Esophagus (tissue), 2 donors: Measurements from ENCODE around the gene HOOK1. TPM values are rescaled to one million over a fixed set of nuclear protein-coding genes. Genes with fewer than 3 reads are reported as not detected.
"Not testable (repeated sequence)": the region's sequence is repeated elsewhere in the genome, so short reads cannot be mapped to it uniquely, and the experiment has no call there.

Experiments
- H3K27ac ChIP-seq, 2 donors: one replicate each; pipeline ENCODE4 v1.5.1; 2013; ENCODE audit warnings: low read depth in 2 of 2, mild to moderate bottlenecking in 2 of 2, inconsistent platforms in 1 of 2, low read length in 1 of 2, moderate library complexity in 1 of 2
- H3K27me3 ChIP-seq, 2 donors: one replicate each; pipeline ENCODE4 v1.6.1; 2013; ENCODE audit warnings: low read length in 2 of 2, control low read depth in 1 of 2, mild to moderate bottlenecking in 1 of 2; ENCODE audit not compliant: insufficient read depth in 2 of 2, control insufficient read depth in 1 of 2
- H3K36me3 ChIP-seq, 2 donors: one replicate each; pipeline ENCODE4 v1.6.1; 2013; ENCODE audit warnings: low read length in 1 of 2; ENCODE audit not compliant: control insufficient read depth in 2 of 2, insufficient read depth in 2 of 2
- H3K4me1 ChIP-seq, 2 donors: one replicate each; pipeline ENCODE4 v1.6.1; 2013; ENCODE audit warnings: low read length in 1 of 2; ENCODE audit not compliant: control insufficient read depth in 2 of 2, insufficient read depth in 2 of 2
- H3K4me3 ChIP-seq, 2 donors: one replicate each; pipeline ENCODE4 v1.5.1; 2013; ENCODE audit warnings: low read length in 2 of 2, mild to moderate bottlenecking in 2 of 2, low read depth in 1 of 2, moderate library complexity in 1 of 2
- H3K9me3 ChIP-seq, 2 donors: one replicate each; pipeline ENCODE4 v1.6.1; 2013; ENCODE audit warnings: mild to moderate bottlenecking in 2 of 2, low read depth in 1 of 2, low read length in 1 of 2, moderate library complexity in 1 of 2; ENCODE audit not compliant: control insufficient read depth in 2 of 2, insufficient read depth in 1 of 2
- WGBS, 2 donors: extraction: QIAGEN DNeasy Blood & Tissue Kit; methylation state at CpG; one replicate each; pipeline ENCODE4 v1.1.7; 2013; 5-methylcytosine and 5-hydroxymethylcytosine counted together
- polyA plus RNA-seq, 2 donors: library from polyadenylated mRNA; stranded (reverse); fragments of 200-250 nt; gene quantifications; one replicate each; pipeline ENCODE4 v1.2.3, GENCODE V29; 2013
- donor health status: healthy with polysubstance abuse.
- donor health status: Bipolar disorder and iron deficiency.

Gene HOOK1
- polyA plus RNA-seq, 2 donors = 9.2 to 14.1 TPM

DNA sequence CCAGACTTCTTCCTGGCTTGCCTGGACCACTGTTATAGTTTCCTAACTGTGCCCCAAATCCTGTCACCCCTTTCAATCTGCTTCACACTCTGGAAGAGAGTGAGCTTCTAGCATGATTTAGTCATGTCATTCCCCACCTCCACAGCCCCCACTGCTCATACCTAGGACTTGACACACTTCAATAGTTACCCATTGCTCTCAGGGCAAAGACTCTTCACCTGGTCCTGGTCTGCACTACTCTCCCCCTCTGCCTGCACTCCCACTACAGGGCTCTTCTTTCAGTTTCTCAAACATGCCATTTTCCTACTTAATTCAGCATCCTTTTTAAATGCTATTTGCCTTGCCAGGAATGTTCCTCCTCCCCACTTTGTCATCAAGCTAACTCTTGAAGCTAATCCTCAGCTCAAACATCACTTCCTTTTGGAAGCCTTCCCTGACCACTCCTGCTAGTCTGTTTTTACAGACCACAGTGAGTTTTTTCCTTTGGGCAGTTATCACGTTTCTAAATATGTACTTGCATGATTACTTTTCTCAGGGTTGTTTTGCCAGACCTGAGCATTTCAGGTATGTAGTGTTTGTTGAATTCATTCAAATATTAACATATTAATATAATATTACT is 87.1 kb downstream of the HOOK1 start:
- no peaks in the 10 kb centered on the region for H3K36me3 ChIP-seq
- no peaks in the 10 kb centered on the region for H3K27me3 ChIP-seq
- H3K27ac ChIP-seq = peak overlapping the region in 1 of 2 donors; percentile 16
- no peaks in the 10 kb centered on the region for H3K9me3 ChIP-seq
- no peak overlapping the region for H3K4me3 ChIP-seq
- 28% methylated on average over 1 of the region's 1 CpG for WGBS, 2 donors
- no peaks in the 10 kb centered on the region for H3K4me1 ChIP-seq

DNA sequence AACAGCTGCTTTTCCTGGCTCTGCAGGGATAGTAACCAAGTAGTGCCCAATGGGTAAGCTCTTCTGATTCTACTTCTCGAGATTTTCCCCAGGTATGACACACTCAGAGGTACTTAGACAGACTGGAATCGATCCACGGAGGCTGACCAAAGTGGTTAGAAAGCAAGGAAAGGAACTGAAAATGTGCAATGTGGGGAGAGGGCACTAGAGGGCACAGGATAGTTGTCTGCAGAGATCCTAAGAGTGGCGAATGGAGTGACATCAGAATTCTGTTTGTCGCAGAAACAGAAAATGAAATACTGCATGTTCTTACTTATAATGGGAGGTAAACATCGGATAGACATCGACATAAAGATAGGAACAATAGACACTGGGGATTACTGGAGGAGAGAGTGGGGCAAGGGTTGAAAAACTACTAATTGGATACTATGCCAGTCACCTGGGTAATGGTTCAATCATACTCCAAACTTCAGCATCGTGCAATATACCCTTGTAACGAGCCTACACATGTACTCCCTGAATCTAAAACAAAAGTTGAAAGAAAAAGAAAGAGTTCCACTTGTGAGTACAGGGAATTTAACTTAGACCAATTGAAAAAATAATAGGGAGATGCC is 88.5 kb downstream of the HOOK1 start:
- no peaks in the 10 kb centered on the region for H3K36me3 ChIP-seq
- no peak overlapping the region for H3K4me3 ChIP-seq
- no peaks in the 10 kb centered on the region for H3K9me3 ChIP-seq
- WGBS, 2 donors = 48 to 53% methylated on average over 9 of the region's 9 CpGs
- no peak overlapping the region for H3K27ac ChIP-seq
- no peaks in the 10 kb centered on the region for H3K4me1 ChIP-seq
- H3K27me3 ChIP-seq = no peaks in the 10 kb centered on the region

DNA sequence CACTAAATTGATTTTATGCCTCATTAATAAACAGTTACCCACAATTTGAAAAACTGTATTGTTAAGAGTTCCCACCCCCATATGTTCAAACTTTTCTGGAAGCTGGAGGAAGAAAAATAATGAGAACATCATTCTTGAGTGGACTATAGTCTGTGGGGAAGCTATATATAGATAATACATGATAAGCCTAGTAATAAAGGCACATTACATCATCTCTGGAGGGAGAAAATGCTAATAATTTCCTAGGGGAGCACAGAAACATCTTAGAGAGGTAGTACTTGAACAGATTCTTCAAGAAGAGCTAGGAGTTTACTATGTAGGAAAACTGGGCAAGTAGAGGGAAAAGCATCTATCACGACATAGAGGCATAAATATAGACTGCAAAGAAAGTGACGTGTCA is 92.2 kb downstream of the HOOK1 start:
- H3K27ac ChIP-seq = no peak overlapping the region
- H3K4me3 ChIP-seq = no peak overlapping the region
- H3K4me1 ChIP-seq = no peaks in the 10 kb centered on the region
- H3K36me3 ChIP-seq = peaks cover 0 to 4% of the 10 kb centered on the region in 2 donors
- H3K27me3 ChIP-seq = no peaks in the 10 kb centered on the region
- 78 to 82% methylated on average over 2 of the region's 2 CpGs for WGBS, 2 donors
- H3K9me3 ChIP-seq = no peaks in the 10 kb centered on the region

DNA sequence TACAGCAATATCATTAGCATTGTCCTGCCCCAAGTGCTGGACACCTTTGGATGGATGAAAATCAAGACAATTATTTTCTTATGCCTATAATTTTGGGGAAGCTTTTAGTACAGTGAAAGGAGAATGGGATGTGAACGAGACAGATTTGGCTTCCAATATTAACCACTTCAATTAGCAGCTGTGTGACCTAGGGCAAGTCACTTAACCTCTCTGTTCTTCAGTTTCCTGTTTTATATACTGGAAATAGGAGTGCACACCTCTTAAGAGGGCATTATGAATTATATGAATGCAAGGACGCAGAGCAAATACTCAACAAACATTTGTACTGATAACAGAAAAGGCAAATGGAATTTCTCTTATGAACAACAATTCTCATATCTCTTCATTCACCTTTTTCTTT is 93.3 kb downstream of the HOOK1 start:
- no peak overlapping the region for H3K27ac ChIP-seq
- H3K4me3 ChIP-seq = no peak overlapping the region
- peaks cover 0 to 4% of the 10 kb centered on the region in 2 donors for H3K36me3 ChIP-seq
- WGBS, 2 donors = 77 to 83% methylated on average over 2 of the region's 2 CpGs
- no peaks in the 10 kb centered on the region for H3K4me1 ChIP-seq
- H3K9me3 ChIP-seq = no peaks in the 10 kb centered on the region
- H3K27me3 ChIP-seq = no peaks in the 10 kb centered on the region

DNA sequence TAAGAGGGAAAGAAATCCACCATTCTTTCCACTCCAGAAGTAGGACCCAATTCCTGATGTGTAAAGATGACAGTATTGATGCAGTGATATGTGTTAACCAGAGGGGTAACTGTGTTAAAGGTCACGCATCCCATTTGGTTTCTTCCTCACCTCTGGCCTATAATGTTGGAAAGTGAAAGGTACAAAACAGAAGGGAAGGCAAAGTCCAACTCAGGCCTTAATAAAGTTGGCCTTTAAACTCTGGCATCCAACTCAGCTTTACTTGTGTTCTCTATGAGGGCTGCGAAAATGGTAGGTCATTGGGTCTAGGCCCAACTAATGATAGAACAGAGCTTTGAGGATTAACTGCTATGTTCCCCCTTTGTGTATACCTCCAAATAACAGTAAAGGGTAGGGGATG is 93.9 kb downstream of the HOOK1 start:
- Histone ChIP-seq H3K36me3 (peaks cover 0 to 4% of the 10 kb centered on the region in 2 donors), H3K27me3 (no peaks in the 10 kb centered on the region), H3K9me3 (no peaks in the 10 kb centered on the region), H3K4me1 (no peaks in the 10 kb centered on the region), H3K4me3 (no peak overlapping the region), H3K27ac (no peak overlapping the region)
- WGBS, 2 donors = 91 to 94% methylated on average over 2 of the region's 2 CpGs

DNA sequence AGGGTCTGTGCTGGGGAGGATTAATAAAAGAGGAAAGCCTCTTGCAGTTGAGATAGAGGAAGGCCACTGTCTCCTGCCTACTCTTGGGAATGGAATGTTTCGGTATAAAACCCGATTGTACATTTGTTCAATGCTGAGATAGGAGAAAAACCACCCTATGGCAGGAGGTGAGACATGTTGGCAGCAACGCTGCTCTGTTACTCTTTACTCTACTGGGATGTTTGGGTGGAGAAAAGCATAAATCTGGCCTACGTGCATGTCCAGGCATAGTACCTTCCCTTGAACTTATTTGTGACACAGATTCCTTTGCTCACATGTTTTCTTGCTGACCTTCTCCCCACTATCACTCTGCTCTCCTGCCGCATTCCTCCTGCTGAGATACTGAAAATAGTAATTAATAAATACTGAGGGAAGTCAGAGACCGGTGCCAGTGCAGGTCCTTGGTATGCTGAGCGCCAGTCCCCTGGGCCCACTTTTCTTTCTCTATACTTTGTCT is 100.1 kb downstream of the HOOK1 start:
- 87 to 90% methylated on average over 7 of the region's 7 CpGs for WGBS, 2 donors
- H3K4me1 ChIP-seq = not testable (repeated sequence)

DNA sequence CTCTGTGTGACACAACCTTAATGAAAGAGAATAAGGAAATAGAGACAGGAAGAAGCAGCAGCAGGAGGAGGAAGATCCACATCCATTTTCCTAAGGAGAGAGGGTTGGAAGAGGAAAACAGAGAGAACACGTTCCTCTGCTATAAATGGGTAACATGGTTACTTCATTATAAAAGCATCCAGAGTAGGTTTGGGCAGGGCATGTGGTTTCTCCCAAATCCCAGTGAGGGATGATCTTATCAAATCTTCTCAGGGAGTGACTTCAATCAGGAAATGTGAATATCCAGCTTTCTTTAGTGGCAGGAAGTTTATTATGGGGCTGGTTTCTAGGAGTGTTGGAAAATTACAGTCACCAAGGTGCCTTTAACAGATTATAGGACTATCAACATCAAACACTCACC is 100.8 kb downstream of the HOOK1 start:
- Histone ChIP-seq H3K4me1 (no peaks in the 10 kb centered on the region), H3K4me3 (no peak overlapping the region), H3K27ac (no peak overlapping the region), H3K27me3 (no peaks in the 10 kb centered on the region), H3K9me3 (no peaks in the 10 kb centered on the region), H3K36me3 (peaks cover 0 to 4% of the 10 kb centered on the region in 2 donors)
- 53 to 59% methylated on average over 1 of the region's 1 CpG for WGBS, 2 donors

More for the DNA sequence above, 100.1 kb downstream of the HOOK1 start:
- not testable (repeated sequence) for H3K4me3 ChIP-seq, H3K27me3 ChIP-seq, H3K36me3 ChIP-seq, H3K9me3 ChIP-seq, H3K27ac ChIP-seq

DNA sequence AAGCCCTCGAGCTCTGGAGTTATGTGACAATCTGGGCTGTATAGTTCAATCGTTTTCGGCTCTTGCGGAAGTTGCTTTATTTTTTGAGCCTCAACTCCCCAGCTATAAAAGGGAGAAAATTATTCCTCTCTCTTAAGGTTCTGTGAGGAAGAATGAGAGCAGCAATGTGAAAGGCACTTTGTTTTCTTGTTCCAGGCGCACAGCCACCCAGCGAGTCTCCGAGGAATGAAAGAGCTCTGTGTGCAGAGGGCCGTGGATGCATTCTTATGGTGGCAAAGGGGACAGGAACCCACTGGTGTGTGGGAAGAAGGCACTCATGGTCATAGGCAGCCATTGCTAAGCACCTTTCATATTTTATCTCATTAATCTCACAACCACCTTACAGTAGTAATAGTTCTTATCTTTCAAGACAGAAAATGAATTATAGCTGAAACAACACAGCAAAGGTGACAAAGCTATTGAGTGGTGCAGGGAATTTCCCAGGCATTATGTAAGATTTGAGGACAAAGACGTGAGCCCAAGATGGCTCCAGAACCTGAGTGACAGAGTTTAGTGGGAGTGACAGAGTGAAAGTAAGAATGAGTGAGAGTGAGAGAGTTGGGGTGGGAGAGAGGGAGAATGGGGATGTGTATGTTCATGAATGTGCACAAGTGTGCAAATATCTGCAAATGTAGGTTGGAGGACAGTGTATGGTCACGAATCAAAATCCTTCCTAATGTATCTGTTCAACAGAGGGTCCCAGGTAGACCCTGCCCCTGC is 102.5 kb downstream of the HOOK1 start:
- H3K4me1 ChIP-seq = no peaks in the 10 kb centered on the region
- H3K27me3 ChIP-seq = no peaks in the 10 kb centered on the region
- no peaks in the 10 kb centered on the region for H3K9me3 ChIP-seq
- no peaks in the 10 kb centered on the region for H3K36me3 ChIP-seq
- 80 to 89% methylated on average over 10 of the region's 10 CpGs for WGBS, 2 donors
- no peak overlapping the region for H3K4me3 ChIP-seq
- no peak overlapping the region for H3K27ac ChIP-seq

DNA sequence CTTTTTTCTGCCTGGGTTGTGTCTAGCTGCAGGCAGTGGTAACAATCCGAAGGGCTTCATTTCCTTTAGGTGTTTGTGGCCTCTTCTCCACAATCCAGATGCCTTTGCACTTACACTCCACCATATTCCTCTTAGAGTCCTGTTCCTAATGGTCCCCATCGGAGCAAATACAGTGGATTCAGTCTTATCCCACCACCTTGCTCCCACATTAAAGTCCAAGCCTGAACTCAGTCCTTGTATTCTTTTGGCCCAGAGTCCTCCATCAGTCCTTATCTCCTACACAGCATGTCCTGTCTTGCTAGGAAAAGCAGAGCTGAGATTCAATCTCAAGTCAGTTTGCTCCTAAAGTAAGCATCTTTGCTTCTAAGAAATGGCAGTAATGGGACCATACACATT is 103.0 kb downstream of the HOOK1 start:
- Histone ChIP-seq H3K36me3 (no peaks in the 10 kb centered on the region), H3K4me1 (no peaks in the 10 kb centered on the region), H3K9me3 (no peaks in the 10 kb centered on the region), H3K27ac (no peak overlapping the region), H3K27me3 (no peaks in the 10 kb centered on the region), H3K4me3 (no peak overlapping the region)
- 86 to 93% methylated on average over 2 of the region's 2 CpGs for WGBS, 2 donors
